Activated naive CD4-positive, alpha-beta T cell treated with anti-CD3 and anti-CD28 coated beads, Interleukin-2, amount 50 U/mL, for 24 hours (primary cell): ENCODE measurements around the gene LTB4R.

Source experiments
- H3K27ac Mint-ChIP-seq: one replicate; pipeline ENCODE4 v1.8.0; 2021; ENCODE audit warnings: mild to moderate bottlenecking, mixed read lengths
- H3K27me3 Mint-ChIP-seq: one replicate; pipeline ENCODE4 v1.8.0; 2021; ENCODE audit warnings: mixed read lengths
- H3K36me3 Mint-ChIP-seq: one replicate; pipeline ENCODE4 v1.8.0; 2021; ENCODE audit warnings: mixed read lengths
- H3K4me1 Mint-ChIP-seq: one replicate; pipeline ENCODE4 v1.8.0; 2021; ENCODE audit warnings: mixed read lengths
- H3K4me3 Mint-ChIP-seq: one replicate; pipeline ENCODE4 v1.8.0; 2021; ENCODE audit warnings: mild to moderate bottlenecking, mixed read lengths
- H3K9me3 Mint-ChIP-seq: one replicate; pipeline ENCODE4 v1.8.0; 2021; ENCODE audit warnings: mixed read lengths

LTB4R gene

DNA sequence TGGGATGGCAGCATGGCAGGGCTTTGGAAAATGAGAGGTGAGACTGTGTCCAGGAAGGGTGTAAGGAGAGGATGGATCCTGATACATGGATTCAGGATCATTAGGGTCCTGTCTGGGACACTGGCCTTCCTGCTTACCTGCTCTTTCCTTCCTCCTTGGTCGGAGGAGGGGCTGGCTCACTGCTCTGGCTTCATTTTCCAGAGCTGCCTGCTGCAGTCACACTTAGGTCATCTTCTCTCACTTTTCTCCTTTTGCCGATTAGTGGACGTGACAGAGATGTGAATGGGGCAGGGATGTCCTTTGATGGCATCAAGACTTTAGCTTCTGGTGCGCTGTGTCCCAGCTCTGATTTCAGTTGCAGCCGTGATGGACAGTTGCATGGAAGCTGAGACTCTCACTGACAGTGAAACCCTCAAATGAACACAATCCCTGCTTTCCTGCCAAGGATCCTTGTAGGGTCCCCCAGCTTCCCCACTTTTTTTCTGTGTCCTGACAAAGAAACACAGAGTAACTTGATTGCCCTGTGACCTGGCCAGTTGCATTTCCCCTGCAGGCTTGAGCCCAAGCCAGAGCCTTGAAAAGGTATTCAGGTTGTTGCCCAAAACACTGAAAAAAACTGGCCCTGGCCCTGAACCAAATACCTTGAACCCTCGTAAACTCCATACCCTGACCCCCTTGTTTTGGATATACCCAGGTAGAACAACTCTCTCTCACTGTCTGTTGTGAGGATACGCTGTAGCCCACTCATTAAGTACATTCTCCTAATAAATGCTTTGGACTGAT lies 2.8 kb upstream of the LTB4R start:
- Mint-ChIP-seq H3K9me3 (no peaks in the 10 kb centered on the region), H3K4me1 (peaks cover 54% of the 10 kb centered on the region), H3K27ac (peak overlapping the region; percentile 31), H3K27me3 (no peaks in the 10 kb centered on the region), H3K36me3 (peaks cover 23% of the 10 kb centered on the region), H3K4me3 (peak overlapping the region; percentile 6)

DNA sequence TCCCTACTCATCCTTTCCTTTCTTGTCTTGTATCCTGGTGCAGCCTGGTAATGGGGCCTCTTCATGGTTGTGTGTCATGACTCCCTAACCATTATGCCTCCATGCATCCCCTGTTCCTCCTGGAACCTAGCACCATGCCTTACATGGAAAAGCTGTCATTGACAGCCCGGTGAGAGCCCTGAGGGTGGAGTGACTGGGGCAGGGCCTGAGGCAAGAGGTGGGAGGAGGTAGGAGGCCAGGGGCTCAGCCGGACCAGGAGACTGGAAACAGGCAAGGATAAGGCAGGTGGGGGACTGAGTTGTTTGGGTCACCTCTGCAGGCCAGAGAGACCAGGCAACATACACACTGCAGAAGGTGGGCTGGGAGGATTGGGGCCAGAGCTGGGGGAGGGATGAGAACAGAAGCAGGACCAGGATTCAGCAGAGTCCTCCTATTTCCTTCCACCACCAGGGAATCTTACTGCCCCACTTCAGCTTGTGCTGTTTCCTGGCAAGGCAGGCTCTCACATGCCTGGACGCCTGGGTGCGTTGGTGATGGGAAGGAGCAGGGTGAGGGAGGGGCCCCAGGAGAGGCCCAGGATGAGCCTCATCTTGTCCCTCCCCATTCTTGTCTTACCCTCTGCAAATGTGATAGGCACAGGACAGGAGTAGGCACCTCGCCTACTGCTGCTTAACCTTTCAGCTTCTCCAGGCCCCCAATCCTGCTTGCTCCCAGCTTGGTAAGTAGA lies 1.6 kb upstream of the LTB4R start, which contains the start of gene LTB4R2:
Gene LTB4R2 (plus strand): TSS at position 603 of the 727 bp plus-strand sequence. CDS start 525 bp downstream, outside the sequence.
- H3K9me3 Mint-ChIP-seq = no peaks in the 10 kb centered on the region
- peak within 1 kb of the TSS; percentile 87 for H3K27ac Mint-ChIP-seq
- no peaks in the 10 kb centered on the region for H3K27me3 Mint-ChIP-seq
- peaks cover 66% of the 10 kb centered on the region for H3K4me1 Mint-ChIP-seq
- peaks cover 14% of the 10 kb centered on the region for H3K36me3 Mint-ChIP-seq
- peak within 1 kb of the TSS; percentile 83 for H3K4me3 Mint-ChIP-seq

DNA sequence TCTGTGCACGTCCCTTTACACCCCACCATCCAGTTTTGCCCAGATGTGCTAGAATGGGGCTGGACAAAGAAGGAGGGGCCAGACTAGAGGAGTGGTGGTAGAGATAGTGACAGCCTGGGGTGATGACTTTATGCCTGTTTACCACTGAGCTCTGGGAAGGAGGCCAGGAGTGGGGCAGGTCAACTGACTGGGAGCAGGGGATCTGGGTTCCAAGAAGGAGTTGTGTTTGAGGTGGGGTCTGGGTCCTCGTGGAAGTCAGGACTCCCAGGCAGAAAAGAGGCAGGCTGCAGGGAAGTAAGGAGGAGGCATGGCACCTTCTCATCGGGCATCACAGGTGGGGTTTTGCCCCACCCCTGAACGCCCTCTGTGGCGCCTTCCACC lies 1.0 kb upstream of the LTB4R start:
- Mint-ChIP-seq H3K4me1 (peaks cover 71% of the 10 kb centered on the region), H3K9me3 (no peaks in the 10 kb centered on the region), H3K36me3 (peaks cover 11% of the 10 kb centered on the region), H3K27ac (peak overlapping the region; percentile 87), H3K27me3 (no peaks in the 10 kb centered on the region), H3K4me3 (peak overlapping the region; percentile 83)

DNA sequence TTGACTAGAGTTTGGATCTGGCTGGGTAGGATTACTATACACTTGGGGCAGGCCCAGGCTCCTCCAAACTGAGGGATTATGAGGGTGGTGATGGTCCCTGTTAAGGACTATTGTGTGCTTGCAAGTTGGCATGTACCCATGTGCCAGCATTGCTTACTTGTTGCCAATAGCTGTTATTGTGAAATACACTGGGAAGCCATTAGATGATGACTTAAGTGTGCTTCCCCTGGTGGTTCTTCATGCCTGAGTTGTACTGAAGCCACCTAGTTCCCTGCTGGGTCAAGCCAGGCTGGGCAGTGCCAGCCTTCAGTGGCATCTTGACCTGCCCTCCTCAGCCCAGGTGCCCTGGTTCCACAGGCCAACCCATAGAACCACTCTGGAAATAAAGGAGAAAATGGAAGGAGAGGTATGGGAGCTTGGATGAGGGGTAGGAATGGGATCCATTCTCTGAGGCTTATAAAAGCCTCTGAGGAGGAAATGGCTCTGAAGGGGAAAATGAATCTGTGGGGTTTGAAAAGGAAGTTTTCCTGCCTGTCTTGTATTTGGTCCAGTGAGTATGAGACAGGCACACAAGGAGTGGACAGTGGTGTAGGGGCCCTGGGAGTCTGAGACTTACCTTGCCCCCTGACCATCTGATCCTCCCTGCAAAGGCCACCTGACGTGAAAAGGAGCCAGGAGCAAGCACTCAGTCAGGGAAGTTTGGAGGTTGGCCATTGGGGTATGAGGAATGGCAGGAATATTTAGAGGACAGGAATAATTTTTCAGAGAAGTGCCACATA lies 724 bp downstream of the LTB4R start:
- H3K27ac Mint-ChIP-seq = peak overlapping the region; percentile 82
- no peaks in the 10 kb centered on the region for H3K9me3 Mint-ChIP-seq
- peaks cover 4% of the 10 kb centered on the region for H3K36me3 Mint-ChIP-seq
- H3K4me3 Mint-ChIP-seq = peak overlapping the region; percentile 80
- H3K4me1 Mint-ChIP-seq = peaks cover 75% of the 10 kb centered on the region
- H3K27me3 Mint-ChIP-seq = no peaks in the 10 kb centered on the region

DNA sequence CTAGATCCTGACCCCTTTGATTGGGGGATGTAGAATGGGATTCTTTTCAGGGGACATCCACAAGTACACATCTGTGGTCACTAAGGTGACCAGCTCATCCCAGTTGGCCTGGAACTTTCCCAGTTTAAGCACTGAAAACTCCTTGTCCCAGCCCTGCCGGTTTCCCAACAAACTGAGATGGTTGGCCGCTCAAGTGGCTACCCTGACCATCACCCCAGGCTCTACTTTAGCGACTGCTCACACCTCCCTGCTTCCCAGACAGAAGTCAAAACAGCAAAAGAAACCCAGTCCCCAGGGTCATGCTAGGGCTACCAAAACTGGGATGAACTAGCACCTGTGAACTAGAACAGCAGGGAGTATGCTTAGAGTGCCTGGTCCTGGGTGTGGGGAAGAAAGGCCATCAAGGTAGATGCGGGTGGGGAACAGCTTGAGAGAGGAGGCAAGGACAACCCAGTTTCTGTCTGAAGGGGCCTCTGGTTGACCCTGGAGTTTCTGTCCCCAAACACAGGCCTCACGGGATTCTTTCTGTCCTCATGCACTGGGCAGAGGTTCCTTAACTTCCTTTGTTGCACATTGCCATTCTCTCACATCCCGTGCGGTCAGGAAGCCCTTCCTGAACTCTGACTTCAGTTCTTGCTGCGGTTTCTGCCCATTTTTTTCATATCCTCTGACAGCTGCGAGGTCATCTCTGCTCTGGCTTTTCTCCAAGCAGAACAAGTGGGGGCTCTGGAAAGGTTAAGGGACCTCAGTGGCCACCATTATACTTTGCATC lies 1.6 kb downstream of the LTB4R start:
- peak overlapping the region; percentile 80 for H3K4me3 Mint-ChIP-seq
- no peaks in the 10 kb centered on the region for H3K9me3 Mint-ChIP-seq
- H3K27ac Mint-ChIP-seq = peak overlapping the region; percentile 82
- H3K27me3 Mint-ChIP-seq = no peaks in the 10 kb centered on the region
- peaks cover 76% of the 10 kb centered on the region for H3K4me1 Mint-ChIP-seq
- H3K36me3 Mint-ChIP-seq = peaks cover 6% of the 10 kb centered on the region

DNA sequence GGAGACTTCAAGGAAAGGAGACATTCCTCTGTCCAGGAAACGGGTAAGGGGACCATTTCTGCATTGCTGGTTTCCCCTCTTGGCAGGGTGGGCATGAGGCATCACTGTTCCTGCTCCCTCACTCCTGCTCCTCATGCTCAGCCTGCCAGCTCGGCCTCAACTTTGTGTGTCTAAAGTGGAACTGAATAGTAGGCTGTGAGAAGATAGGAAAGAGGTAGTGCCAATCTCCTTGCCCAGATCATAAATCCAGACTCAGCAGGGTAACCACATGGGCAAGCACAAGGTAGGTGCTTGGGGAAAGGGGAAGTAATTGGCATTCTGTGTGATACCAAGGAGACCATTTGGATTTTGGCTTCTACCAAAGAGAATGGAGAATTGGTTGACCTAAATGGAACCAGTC lies 2.6 kb downstream of the LTB4R start:
- peaks cover 70% of the 10 kb centered on the region for H3K4me1 Mint-ChIP-seq
- H3K27me3 Mint-ChIP-seq = no peaks in the 10 kb centered on the region
- H3K36me3 Mint-ChIP-seq = peaks cover 3% of the 10 kb centered on the region
- H3K4me3 Mint-ChIP-seq = peak overlapping the region; percentile 35
- no peaks in the 10 kb centered on the region for H3K9me3 Mint-ChIP-seq
- H3K27ac Mint-ChIP-seq = peak overlapping the region; percentile 56

DNA sequence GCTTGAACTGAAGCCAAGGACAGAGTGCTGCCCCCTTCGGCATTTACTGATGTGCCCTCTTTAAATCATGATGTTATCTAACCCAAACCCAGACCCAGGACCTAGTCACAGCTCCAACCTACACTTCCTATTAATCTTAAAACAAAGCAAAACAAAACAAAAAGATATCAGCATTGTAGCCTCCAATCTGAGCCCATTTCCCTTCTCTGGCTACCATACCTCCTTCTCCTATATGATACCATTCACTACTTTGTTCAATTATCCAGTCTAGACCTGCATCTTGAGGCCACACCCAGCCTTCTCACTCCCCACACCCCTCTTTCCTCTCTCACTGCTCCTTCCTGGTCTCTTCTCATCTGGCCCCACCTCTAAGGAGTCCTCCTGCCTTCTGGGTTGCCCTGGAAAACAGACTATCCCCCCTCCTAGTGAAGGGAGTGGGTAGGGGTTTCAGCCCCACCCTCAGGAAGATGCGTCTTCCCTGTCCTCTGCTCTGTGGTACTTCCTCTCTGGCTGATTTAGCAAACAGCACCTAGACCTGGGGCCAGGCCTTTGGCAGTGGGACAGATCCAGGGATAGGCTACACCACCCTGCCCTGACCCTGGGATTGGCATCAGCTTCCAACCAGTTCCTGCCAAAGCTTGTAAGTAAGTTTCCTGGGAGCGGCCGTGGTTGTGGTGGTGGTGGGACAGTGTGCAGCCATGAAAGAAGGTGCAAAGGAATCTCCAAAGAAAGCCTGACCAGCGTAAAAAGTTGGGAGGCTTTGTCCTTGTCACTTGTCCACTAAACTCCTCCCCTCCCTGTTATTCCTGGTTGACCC lies 3.3 kb downstream of the LTB4R start:
- Mint-ChIP-seq H3K36me3 (peaks cover 3% of the 10 kb centered on the region), H3K4me1 (peaks cover 63% of the 10 kb centered on the region), H3K9me3 (no peaks in the 10 kb centered on the region), H3K27ac (peak overlapping the region; percentile 84), H3K27me3 (no peaks in the 10 kb centered on the region), H3K4me3 (peak overlapping the region; percentile 34)

DNA sequence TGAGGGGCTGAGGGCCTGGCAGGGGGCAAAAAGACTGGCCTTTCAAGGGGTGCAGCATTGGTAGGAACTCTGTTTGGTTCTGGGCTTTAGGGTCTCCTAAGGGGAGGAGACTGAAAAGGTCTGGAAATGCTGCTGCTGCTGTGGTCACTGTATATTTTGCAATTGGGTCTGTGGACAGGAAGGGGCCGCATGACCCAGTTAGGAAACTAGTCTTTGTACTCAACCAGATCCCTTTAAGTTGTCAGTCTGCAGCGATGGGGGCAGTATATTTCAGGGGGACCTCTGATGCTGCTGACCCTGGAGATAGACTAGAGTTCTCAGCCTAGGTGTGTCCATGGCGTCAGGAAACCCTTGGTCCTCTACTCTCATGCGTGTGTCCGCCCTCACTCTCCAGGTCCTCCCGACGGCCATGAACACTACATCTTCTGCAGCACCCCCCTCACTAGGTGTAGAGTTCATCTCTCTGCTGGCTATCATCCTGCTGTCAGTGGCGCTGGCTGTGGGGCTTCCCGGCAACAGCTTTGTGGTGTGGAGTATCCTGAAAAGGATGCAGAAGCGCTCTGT lies 4.0 kb downstream of the LTB4R start:
- Mint-ChIP-seq H3K9me3 (no peaks in the 10 kb centered on the region), H3K36me3 (peaks cover 3% of the 10 kb centered on the region), H3K4me1 (peaks cover 55% of the 10 kb centered on the region), H3K27me3 (no peaks in the 10 kb centered on the region), H3K27ac (no peak overlapping the region), H3K4me3 (no peak overlapping the region)

DNA sequence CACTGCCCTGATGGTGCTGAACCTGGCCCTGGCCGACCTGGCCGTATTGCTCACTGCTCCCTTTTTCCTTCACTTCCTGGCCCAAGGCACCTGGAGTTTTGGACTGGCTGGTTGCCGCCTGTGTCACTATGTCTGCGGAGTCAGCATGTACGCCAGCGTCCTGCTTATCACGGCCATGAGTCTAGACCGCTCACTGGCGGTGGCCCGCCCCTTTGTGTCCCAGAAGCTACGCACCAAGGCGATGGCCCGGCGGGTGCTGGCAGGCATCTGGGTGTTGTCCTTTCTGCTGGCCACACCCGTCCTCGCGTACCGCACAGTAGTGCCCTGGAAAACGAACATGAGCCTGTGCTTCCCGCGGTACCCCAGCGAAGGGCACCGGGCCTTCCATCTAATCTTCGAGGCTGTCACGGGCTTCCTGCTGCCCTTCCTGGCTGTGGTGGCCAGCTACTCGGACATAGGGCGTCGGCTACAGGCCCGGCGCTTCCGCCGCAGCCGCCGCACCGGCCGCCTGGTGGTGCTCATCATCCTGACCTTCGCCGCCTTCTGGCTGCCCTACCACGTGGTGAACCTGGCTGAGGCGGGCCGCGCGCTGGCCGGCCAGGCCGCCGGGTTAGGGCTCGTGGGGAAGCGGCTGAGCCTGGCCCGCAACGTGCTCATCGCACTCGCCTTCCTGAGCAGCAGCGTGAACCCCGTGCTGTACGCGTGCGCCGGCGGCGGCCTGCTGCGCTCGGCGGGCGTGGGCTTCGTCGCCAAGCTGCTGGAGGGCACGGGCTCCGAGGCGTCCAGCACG lies 4.7 kb downstream of the LTB4R start:
- H3K27me3 Mint-ChIP-seq = no peaks in the 10 kb centered on the region
- H3K27ac Mint-ChIP-seq = no peak overlapping the region
- H3K4me1 Mint-ChIP-seq = peaks cover 53% of the 10 kb centered on the region
- H3K9me3 Mint-ChIP-seq = no peaks in the 10 kb centered on the region
- H3K36me3 Mint-ChIP-seq = peaks cover 3% of the 10 kb centered on the region
- H3K4me3 Mint-ChIP-seq = no peak overlapping the region

DNA sequence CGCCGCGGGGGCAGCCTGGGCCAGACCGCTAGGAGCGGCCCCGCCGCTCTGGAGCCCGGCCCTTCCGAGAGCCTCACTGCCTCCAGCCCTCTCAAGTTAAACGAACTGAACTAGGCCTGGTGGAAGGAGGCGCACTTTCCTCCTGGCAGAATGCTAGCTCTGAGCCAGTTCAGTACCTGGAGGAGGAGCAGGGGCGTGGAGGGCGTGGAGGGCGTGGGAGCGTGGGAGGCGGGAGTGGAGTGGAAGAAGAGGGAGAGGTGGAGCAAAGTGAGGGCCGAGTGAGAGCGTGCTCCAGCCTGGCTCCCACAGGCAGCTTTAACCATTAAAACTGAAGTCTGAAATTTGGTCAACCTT lies 5.3 kb downstream of the LTB4R start:
- Mint-ChIP-seq H3K27ac (no peak overlapping the region), H3K4me1 (peaks cover 51% of the 10 kb centered on the region), H3K9me3 (no peaks in the 10 kb centered on the region), H3K27me3 (no peaks in the 10 kb centered on the region), H3K36me3 (peaks cover 3% of the 10 kb centered on the region), H3K4me3 (no peak overlapping the region)

DNA sequence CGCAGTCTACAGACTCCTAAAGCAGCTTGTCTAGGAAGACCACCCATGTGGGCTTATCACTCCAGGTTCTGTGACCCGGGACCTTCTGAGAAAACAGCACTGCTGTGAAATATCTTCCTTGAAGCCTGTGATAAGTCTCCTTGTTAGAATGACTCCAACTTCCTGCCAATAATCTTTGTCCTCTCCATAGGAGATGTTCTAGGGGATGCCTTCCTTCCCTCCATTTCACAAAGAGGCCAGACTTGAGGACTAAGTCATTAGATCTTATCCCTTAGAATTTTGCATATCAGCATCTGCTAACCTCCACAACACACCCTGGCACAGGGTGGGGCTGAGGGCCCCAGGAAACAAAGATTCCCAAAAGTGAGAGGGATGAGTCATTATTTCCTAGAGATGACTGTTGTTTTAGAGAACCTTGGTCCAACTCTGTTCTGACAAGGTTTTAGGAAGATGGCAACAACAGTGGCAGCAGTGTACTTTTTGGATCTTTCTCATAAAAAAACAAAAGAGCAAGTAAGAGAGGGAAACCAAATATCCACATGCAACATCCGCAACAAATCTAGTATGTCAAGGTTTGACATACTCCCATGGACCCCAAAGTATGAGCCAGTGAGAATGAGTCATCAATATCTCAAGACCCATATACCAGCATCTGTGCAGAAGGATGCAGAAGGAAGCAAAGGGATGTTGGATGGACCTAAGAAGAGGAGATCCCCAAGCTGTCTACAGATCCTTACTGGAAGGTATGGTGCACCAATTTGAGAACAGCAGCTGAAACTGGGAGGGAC lies 6.0 kb downstream of the LTB4R start:
- Mint-ChIP-seq H3K27ac (peak overlapping the region; percentile 35), H3K27me3 (no peaks in the 10 kb centered on the region), H3K36me3 (peaks cover 2% of the 10 kb centered on the region), H3K4me3 (peak overlapping the region; percentile 7), H3K9me3 (no peaks in the 10 kb centered on the region), H3K4me1 (peaks cover 43% of the 10 kb centered on the region)

DNA sequence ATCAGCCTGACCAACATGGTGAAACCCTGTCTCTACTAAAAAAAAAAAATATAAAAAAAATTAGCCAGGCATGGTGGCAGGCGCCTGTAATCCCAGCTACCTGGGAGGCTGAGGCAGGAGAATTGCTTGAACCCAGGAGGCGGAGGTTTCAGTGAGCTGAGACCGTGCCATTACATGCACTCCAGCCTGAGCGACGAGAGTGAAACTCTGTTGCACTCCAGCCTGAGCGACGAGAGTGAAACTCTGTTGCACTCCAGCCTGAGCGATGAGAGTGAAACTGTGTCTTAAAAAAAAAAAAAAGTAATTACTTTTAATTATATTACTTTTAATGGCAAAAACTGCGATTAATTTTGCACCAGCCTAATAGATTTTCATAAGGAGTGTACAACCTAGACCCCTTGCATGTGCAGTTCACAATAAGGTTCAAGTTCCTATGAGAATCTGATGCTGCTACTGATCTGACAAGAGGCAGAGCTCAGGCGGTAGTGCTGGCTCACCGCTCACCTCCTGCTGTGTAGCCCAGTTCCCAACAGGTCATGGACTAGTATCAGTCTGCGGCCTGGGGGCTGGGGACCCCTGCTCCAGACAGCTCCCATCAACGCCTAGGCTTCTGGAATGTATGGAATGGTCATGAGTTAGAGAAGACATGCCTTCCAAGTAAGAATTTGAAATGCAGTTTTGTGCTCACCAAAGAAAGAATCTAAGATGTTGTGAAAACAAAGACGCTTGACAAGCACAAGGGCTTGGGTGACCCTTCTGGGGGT lies 10.1 kb downstream of the LTB4R start:
- H3K27ac Mint-ChIP-seq = no peak overlapping the region
- no peak overlapping the region for H3K4me3 Mint-ChIP-seq
- H3K36me3 Mint-ChIP-seq = peaks cover 2% of the 10 kb centered on the region
- no peaks in the 10 kb centered on the region for H3K9me3 Mint-ChIP-seq
- no peaks in the 10 kb centered on the region for H3K27me3 Mint-ChIP-seq
- peaks cover 10% of the 10 kb centered on the region for H3K4me1 Mint-ChIP-seq
